PFSK-1 (cell line): ENCODE data around the gene MYH15.

ENCODE experiments used
- FOXP2 ChIP-seq: optimal IDR thresholded peaks from 2 replicates; pipeline ENCODE3; 2011; ENCODE audit warnings: borderline replicate concordance, control low read depth, inconsistent platforms; ENCODE audit not compliant: insufficient read depth; ENCODE audit errors: extremely low read length, extremely low read depth
- POLR2AphosphoS5 ChIP-seq: IDR thresholded peaks from 2 replicates; pipeline ENCODE4 v1.6.1; 2012; ENCODE audit warnings: low read depth, mild to moderate bottlenecking, control low read depth, low read length, moderate library complexity
- REST ChIP-seq, 2 experiments: IDR thresholded peaks; 2 replicates each; pipeline versions ENCODE4 v1.6.1 to v1.8.0; 2011 to 2012; ENCODE audit warnings: low read depth in 2 of 2, low read length in 2 of 2, control low read depth in 1 of 2, inconsistent platforms in 1 of 2, mild to moderate bottlenecking in 1 of 2, moderate library complexity in 1 of 2; ENCODE audit not compliant: insufficient read depth in 1 of 2
- SIN3A ChIP-seq: IDR thresholded peaks from 2 replicates; pipeline ENCODE4 v1.6.1; 2012; ENCODE audit warnings: mild to moderate bottlenecking, low read length, moderate library complexity, borderline replicate concordance; ENCODE audit not compliant: insufficient read depth
- TAF1 ChIP-seq: IDR thresholded peaks from 2 replicates; pipeline ENCODE4 v1.6.1; 2012; ENCODE audit warnings: low read length, control low read depth, borderline replicate concordance; ENCODE audit not compliant: insufficient read depth

MYH15 gene

DNA sequence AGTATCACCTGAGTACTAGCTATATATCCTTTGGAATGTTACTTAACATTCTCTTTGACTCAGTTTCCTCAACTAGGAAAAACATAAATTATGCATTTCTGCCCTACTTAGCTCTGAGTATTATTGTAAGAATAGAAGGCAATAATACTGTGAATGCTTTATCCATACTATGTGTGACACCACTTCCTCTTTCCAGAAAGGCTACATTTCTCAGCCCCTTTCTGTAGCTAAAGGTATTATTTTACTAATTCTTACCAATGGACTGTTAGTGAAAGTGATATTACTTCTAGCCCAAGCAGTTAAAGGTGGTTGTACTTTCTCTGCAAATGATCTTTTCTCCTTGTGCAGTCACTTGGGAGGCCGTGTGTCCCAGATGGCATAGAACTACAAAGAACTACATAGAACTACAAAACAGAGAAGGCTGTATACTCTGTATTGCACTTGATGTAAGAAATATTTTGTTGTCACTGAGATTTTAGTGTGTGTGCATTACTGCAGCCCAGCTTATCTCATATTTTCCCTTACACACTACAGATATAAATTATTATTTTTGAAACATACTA, 35.1 kb downstream of the MYH15 start:
- TF ChIP-seq FOXP2 (no peak), POLR2AphosphoS5 (no peak), SIN3A (no peak), REST (IDR thresholded peaks at IDR 0.05; ENCODE audit: insufficient read depth in 1 of 2, low read depth in 2 of 2, low read length in 2 of 2) (no peak), TAF1 (no peak)

GRCh38 chr3:108474581-108474980, 35.8 kb downstream of the MYH15 start:
- TF ChIP-seq FOXP2 (no peak), SIN3A (no peak)

DNA sequence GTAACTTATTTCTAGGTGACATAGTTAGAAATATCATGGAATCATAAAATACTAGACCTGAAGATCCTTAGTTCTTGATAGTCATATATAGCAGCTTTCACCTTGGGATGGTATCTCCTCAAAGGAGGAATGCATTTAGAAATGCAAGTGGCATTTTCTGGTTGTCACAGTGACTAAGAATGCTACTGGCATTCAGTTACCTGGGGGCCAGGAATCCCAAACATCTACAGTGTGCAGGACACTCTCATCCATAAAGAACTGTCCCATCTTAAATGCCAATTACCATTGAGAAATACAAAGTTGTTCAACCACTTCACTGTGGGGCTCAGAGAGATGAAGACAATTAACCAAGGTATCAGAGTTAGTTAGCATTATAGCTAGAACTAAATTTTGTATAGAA, 36.7 kb downstream of the MYH15 start:
- TF ChIP-seq POLR2AphosphoS5 (no peak), SIN3A (no peak), FOXP2 (no peak), TAF1 (no peak), REST (IDR thresholded peaks at IDR 0.05; ENCODE audit: insufficient read depth in 1 of 2, low read depth in 2 of 2, low read length in 2 of 2) (no peak)

- TF ChIP-seq SIN3A, result no peak
- no peak for TF ChIP-seq REST (IDR thresholded peaks at IDR 0.05; ENCODE audit: insufficient read depth in 1 of 2, low read depth in 2 of 2, low read length in 2 of 2)
- no peak for TF ChIP-seq TAF1
- TF ChIP-seq FOXP2, result no peak
- no peak for TF ChIP-seq POLR2AphosphoS5
Measured at GRCh38 chr3:108472001-108472591, 38.3 kb downstream of the MYH15 start.

GRCh38 chr3:108471426-108471825, 39.0 kb downstream of the MYH15 start:
- TF ChIP-seq SIN3A (no peak), POLR2AphosphoS5 (no peak), REST (IDR thresholded peaks at IDR 0.05; ENCODE audit: insufficient read depth in 1 of 2, low read depth in 2 of 2, low read length in 2 of 2) (no peak), FOXP2 (no peak), TAF1 (no peak)

DNA sequence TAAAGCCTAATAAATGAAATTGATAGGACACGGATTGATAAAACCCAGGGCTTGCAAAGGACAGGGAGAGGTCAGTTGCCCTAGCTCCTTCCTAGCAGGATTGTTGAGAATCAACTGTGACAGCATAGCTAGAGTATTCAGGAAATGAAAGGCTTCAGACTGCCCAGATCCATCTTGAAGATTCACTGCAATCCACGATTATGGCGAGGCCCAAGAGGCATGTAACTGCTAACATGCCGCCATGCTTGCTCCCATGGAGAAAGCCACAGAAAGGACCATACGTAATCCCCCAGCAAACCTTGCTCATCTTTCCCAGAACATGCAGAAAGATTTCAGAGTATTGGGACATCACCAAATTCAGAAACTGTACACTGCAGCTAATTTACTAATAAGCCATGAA, 41.3 kb downstream of the MYH15 start:
- TF ChIP-seq REST (IDR thresholded peaks at IDR 0.05; ENCODE audit: insufficient read depth in 1 of 2, low read depth in 2 of 2, low read length in 2 of 2) (no peak), FOXP2 (no peak), TAF1 (no peak), POLR2AphosphoS5 (no peak), SIN3A (no peak)
